ENCODE measurements around the gene DSG2.
"Not testable (repeated sequence)": the region's sequence is repeated elsewhere in the genome, so short reads cannot be mapped to it uniquely, and the experiment has no call there.

The DSG2 gene

GRCh38 chr18:31487246-31488015 lies 10.5 kb upstream of the DSG2 start:
- Histone ChIP-seq H3K36me3 (no peaks in the 10 kb centered on the region), H4K20me1 (no peaks in the 10 kb centered on the region), H3K27me3 (no peaks in the 10 kb centered on the region), H3K4me1 (no peaks in the 10 kb centered on the region), H3K4me3 (no peak overlapping the region), H3K9ac (no peak overlapping the region), H3K9me3 (replicated peaks in 1 of 11) (no peaks in the 10 kb centered on the region), H3K4me2 (no peak overlapping the region), H3K27ac (no peak overlapping the region)
- no peak for TF ChIP-seq Cebpa-rat (IDR thresholded peaks at IDR 0.05)

GRCh38 chr18:31489311-31489710 lies 8.7 kb upstream of the DSG2 start:
- H3K27ac ChIP-seq, result no peak overlapping the region
- no peaks in the 10 kb centered on the region for H3K4me1 ChIP-seq
- no peak overlapping the region for H3K9ac ChIP-seq
- no peak overlapping the region for H3K4me2 ChIP-seq
- no peaks in the 10 kb centered on the region for H3K36me3 ChIP-seq
- H4K20me1 ChIP-seq, result no peaks in the 10 kb centered on the region
- H3K9me3 ChIP-seq (replicated peaks in 1 of 11), result no peaks in the 10 kb centered on the region
- TF ChIP-seq Cebpa-rat (IDR thresholded peaks at IDR 0.05), result no peak
- H3K4me3 ChIP-seq, result no peak overlapping the region
- no peaks in the 10 kb centered on the region for H3K27me3 ChIP-seq

GRCh38 chr18:31490387-31490786 lies 7.6 kb upstream of the DSG2 start:
- Histone ChIP-seq H3K4me2 (no peak overlapping the region), H3K9me3 (replicated peaks in 1 of 11) (no peaks in the 10 kb centered on the region), H3K4me3 (no peak overlapping the region), H3K4me1 (no peaks in the 10 kb centered on the region), H4K20me1 (no peaks in the 10 kb centered on the region), H3K27me3 (no peaks in the 10 kb centered on the region), H3K9ac (no peak overlapping the region), H3K36me3 (no peaks in the 10 kb centered on the region), H3K27ac (no peak overlapping the region)
- no peak for TF ChIP-seq Cebpa-rat (IDR thresholded peaks at IDR 0.05)

- H3K9ac ChIP-seq, result no peak overlapping the region
- H3K27ac ChIP-seq, result no peak overlapping the region
- H4K20me1 ChIP-seq, result no peaks in the 10 kb centered on the region
- no peak overlapping the region for H3K4me2 ChIP-seq
- no peak overlapping the region for H3K4me3 ChIP-seq
- no peaks in the 10 kb centered on the region for H3K4me1 ChIP-seq
- H3K36me3 ChIP-seq, result no peaks in the 10 kb centered on the region
- no peaks in the 10 kb centered on the region for H3K27me3 ChIP-seq
- no peaks in the 10 kb centered on the region for H3K9me3 ChIP-seq (replicated peaks in 1 of 11)
- TF ChIP-seq Cebpa-rat (IDR thresholded peaks at IDR 0.05), result no peak
These were observed 7.1 kb upstream of the DSG2 start for GRCh38 chr18:31490833-31491232.

- Histone ChIP-seq H3K27ac (no peak overlapping the region), H3K4me1 (no peaks in the 10 kb centered on the region), H3K4me2 (no peak overlapping the region), H3K27me3 (peaks cover 0 to under 1% (median 0%) of the 10 kb centered on the region in 11 experiments; a peak in 6 of 22 replicates), H3K9me3 (replicated peaks in 1 of 11) (no peaks in the 10 kb centered on the region), H3K9ac (no peak overlapping the region), H3K36me3 (no peaks in the 10 kb centered on the region), H4K20me1 (no peaks in the 10 kb centered on the region), H3K4me3 (no peak overlapping the region)
- no peak for TF ChIP-seq Cebpa-rat (IDR thresholded peaks at IDR 0.05)
These were observed 6.4 kb upstream of the DSG2 start for GRCh38 chr18:31491586-31491985.

- no peak overlapping the region for H3K9ac ChIP-seq
- no peak overlapping the region for H3K4me2 ChIP-seq
- TF ChIP-seq Cebpa-rat (IDR thresholded peaks at IDR 0.05), result no peak
- H3K9me3 ChIP-seq (replicated peaks in 1 of 11), result peaks cover 0 to 6% (median 3%) of the 10 kb centered on the region in 11 experiments; a peak in 7 of 22 replicates
- no peak overlapping the region for H3K27ac ChIP-seq
- no peaks in the 10 kb centered on the region for H3K4me1 ChIP-seq
- H3K4me3 ChIP-seq, result no peak overlapping the region
- no peaks in the 10 kb centered on the region for H3K36me3 ChIP-seq
- H4K20me1 ChIP-seq, result no peaks in the 10 kb centered on the region
- peaks cover 5 to 11% (median 10%) of the 10 kb centered on the region in 11 experiments; a peak in 20 of 22 replicates for H3K27me3 ChIP-seq
These were observed 5.3 kb upstream of the DSG2 start for GRCh38 chr18:31492671-31493070.

GRCh38 chr18:31493171-31493570 lies 4.8 kb upstream of the DSG2 start:
- no peak for TF ChIP-seq Cebpa-rat (IDR thresholded peaks at IDR 0.05)
- no peak overlapping the region for H3K9ac ChIP-seq

GRCh38 chr18:31493941-31494340 lies 4.0 kb upstream of the DSG2 start:
- Histone ChIP-seq H3K4me2 (no peak overlapping the region), H3K36me3 (no peaks in the 10 kb centered on the region), H3K9ac (no peak overlapping the region), H3K27me3 (peaks cover 12 to 22% (median 19%) of the 10 kb centered on the region in 11 experiments; a peak in 20 of 22 replicates), H3K4me1 (0 out of 20 replicates have a peak, but pooled peaks cover 0 to under 1% (median 0%) of the 10 kb centered on the region in 10 experiments), H3K9me3 (replicated peaks in 1 of 11) (peaks cover 0 to 13% (median 10%) of the 10 kb centered on the region in 11 experiments; a peak in 12 of 22 replicates), H3K27ac (no peak overlapping the region), H4K20me1 (no peaks in the 10 kb centered on the region), H3K4me3 (no peak overlapping the region)
- TF ChIP-seq Cebpa-rat (IDR thresholded peaks at IDR 0.05), result no peak

More at GRCh38 chr18:31493171-31493570, 4.8 kb upstream of the DSG2 start:
- Histone ChIP-seq H4K20me1 (no peaks in the 10 kb centered on the region), H3K27ac (no peak overlapping the region), H3K36me3 (no peaks in the 10 kb centered on the region), H3K4me1 (no peaks in the 10 kb centered on the region), H3K4me3 (no peak overlapping the region), H3K27me3 (peaks cover 8 to 16% (median 15%) of the 10 kb centered on the region in 11 experiments; a peak in 20 of 22 replicates), H3K9me3 (replicated peaks in 1 of 11) (peaks cover 0 to 10% (median 7%) of the 10 kb centered on the region in 11 experiments; a peak in 12 of 22 replicates), H3K4me2 (no peak overlapping the region)

- H3K27ac ChIP-seq, H3K4me1 ChIP-seq, H3K36me3 ChIP-seq, H4K20me1 ChIP-seq, H3K9ac ChIP-seq, H3K4me2 ChIP-seq, H3K4me3 ChIP-seq: not testable (repeated sequence)
- peaks cover 0 to 13% (median 10%) of the 10 kb centered on the region in 11 experiments; a peak in 12 of 22 replicates for H3K9me3 ChIP-seq (replicated peaks in 1 of 11)
- H3K27me3 ChIP-seq, result peaks cover 12 to 22% (median 19%) of the 10 kb centered on the region in 11 experiments; a peak in 20 of 22 replicates
These were observed 3.2 kb upstream of the DSG2 start for GRCh38 chr18:31494705-31495244.

Data from BLaER1 treated with 17β-estradiol and CSF1 and Interleukin-3, amounts not matched to agents 10 nM and 100 nM (cell line).